G401.6 (cell line): ENCODE data around the gene OPN1LW.
"Not testable (repeated sequence)": the region's sequence is repeated elsewhere in the genome, so short reads cannot be mapped to it uniquely, and the experiment has no call there.

Experiments
- FAIRE-seq: peaks from 2 replicates; lab custom pipeline; 2012; peaks lifted over from hg19 to GRCh38; lab: Jason Lieb, UNC

The OPN1LW gene

GRCh38 chrX:154135458-154136229 is 8.4 kb upstream of the OPN1LW start:
- FAIRE-seq: no peak

GRCh38 chrX:154136627-154137161 is 7.3 kb upstream of the OPN1LW start:
- FAIRE-seq: no peak

DNA sequence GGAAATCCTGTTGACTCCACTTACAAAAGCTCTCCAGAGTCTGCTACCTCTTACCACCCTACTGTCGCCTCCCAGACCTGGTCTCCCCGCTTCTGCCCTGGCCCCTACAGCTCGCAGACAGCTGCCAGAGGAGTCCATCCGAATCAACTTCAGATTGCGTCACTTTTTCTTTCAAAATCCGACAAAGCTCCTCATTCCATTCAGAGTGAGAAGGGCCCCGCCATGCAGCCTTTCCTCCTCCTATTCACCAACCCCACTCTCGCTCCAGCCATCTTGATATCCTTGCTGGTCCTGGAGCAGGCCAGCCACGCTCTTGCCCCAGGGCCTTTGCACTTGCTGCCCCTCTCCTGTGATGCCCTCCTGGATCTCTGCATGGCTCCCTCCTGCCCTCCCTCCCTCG is 5.2 kb upstream of the OPN1LW start:
- FAIRE-seq: no peak

DNA sequence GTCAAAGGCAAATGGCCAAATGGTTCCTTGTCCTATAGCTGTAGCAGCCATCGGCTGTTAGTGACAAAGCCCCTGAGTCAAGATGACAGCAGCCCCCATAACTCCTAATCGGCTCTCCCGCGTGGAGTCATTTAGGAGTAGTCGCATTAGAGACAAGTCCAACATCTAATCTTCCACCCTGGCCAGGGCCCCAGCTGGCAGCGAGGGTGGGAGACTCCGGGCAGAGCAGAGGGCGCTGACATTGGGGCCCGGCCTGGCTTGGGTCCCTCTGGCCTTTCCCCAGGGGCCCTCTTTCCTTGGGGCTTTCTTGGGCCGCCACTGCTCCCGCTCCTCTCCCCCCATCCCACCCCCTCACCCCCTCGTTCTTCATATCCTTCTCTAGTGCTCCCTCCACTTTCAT is 3.8 kb upstream of the OPN1LW start:
- FAIRE-seq: no peak

DNA sequence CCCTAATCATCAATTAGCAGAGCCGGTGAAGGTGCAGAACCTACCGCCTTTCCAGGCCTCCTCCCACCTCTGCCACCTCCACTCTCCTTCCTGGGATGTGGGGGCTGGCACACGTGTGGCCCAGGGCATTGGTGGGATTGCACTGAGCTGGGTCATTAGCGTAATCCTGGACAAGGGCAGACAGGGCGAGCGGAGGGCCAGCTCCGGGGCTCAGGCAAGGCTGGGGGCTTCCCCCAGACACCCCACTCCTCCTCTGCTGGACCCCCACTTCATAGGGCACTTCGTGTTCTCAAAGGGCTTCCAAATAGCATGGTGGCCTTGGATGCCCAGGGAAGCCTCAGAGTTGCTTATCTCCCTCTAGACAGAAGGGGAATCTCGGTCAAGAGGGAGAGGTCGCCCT is 3.3 kb upstream of the OPN1LW start:
- no peak for FAIRE-seq

DNA sequence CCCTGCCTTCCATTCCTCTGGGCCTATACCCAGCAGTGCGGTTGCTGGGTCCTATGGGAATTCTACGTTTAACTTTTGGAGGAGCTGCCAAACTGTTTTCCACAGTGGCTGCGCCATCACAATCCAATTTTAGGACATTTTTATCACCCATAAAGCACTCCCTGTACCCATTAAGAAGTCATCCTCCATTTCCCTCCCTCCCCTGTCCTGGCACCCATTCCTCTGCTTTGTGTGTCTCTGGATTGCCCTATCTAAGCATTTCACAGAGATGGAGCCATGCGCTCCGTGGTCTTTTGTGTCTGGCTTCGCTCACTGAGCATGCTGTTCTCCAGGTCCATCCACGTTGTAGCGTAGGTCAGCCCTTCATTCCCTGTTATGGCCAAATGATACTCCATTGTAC is 1.7 kb upstream of the OPN1LW start:
- FAIRE-seq: no peak

DNA sequence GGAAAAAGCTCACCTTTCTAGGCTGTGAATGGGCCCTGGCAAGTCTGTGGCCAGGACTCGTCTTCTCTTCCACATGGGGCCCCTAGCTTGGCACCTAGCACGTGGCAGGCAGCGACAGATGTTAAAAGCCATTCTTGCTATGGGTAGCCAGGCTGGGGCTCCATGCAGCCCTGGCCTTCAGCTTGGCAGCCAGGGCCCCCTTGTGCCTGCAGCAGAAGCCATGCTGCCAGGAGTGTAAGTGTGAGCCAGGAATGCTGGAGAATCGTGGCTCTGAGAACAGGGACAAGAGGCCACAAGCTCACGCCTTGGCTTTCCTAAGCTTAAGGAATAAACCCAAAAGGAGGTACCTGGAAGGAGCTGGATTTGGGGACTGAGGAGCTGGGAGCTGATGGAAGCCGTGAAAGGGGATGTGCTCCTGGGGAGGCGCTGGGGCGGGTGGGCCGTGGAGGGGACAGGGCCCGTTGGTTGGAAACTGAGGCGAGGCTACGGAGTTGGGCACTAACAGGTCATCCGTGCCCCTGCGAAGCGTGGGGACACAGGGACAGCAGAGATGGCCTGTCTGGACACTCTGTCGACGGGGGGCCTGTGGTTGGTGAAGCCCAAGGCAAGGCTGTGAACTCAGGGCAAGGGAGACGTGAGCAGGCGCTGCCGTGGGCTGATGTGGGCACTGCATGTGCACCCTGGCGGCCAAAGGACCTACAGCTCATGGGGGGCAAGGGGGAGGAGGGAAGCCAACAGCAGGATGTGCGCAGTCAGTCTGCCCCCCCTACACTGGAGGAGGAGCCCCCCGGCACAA is 895 bp upstream of the OPN1LW start:
- no peak for FAIRE-seq

GRCh38 chrX:154151030-154151429 is 7.0 kb downstream of the OPN1LW start:
- FAIRE-seq: not testable (repeated sequence)

GRCh38 chrX:154156221-154156620 is 12.2 kb downstream of the OPN1LW start:
- not testable (repeated sequence) for FAIRE-seq

GRCh38 chrX:154157207-154157606 is 13.2 kb downstream of the OPN1LW start:
- not testable (repeated sequence) for FAIRE-seq

GRCh38 chrX:154159345-154159744 is 15.3 kb downstream of the OPN1LW start:
- FAIRE-seq: not testable (repeated sequence)

- FAIRE-seq: not testable (repeated sequence)
Measured at GRCh38 chrX:154164902-154165301, 20.9 kb downstream of the OPN1LW start.

GRCh38 chrX:154168384-154168783 is 24.3 kb downstream of the OPN1LW start:
- FAIRE-seq: not testable (repeated sequence)

GRCh38 chrX:154172535-154172943 is 28.5 kb downstream of the OPN1LW start:
- not testable (repeated sequence) for FAIRE-seq

GRCh38 chrX:154174356-154174755 is 30.3 kb downstream of the OPN1LW start:
- not testable (repeated sequence) for FAIRE-seq

DNA sequence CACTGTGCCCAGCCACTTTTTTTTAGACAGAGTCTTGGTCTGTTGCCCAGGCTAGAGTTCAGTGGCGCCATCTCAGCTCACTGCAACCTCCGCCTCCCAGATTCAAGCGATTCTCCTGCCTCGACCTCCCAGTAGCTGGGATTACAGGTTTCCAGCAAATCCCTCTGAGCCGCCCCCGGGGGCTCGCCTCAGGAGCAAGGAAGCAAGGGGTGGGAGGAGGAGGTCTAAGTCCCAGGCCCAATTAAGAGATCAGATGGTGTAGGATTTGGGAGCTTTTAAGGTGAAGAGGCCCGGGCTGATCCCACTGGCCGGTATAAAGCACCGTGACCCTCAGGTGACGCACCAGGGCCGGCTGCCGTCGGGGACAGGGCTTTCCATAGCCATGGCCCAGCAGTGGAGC is 38.3 kb downstream of the OPN1LW start, which contains the start of gene OPN1MW:
Gene OPN1MW (plus strand): TSS at position 301 of the 400 bp plus-strand sequence. CDS start 82 bp downstream, at position 383.
- not testable (repeated sequence) for FAIRE-seq

DNA sequence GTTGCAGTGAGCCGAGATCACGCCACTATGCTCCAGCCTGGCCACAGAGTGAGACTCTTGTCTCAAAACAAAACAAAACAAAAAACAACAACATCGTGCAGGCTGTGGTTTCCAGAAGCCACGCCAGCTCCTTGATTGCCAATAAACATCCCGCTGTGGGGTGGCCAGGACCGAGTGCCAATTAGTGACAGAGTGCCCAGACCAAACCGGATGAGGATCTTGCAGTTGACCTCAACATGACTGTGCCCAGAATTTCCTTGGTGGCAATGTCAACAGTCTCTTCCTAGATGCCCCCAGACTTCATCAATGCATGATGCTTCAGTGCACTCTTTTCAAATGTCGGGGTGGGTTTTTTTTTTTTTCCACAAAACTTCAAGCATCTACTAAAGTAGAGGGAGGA is 39.8 kb downstream of the OPN1LW start:
- FAIRE-seq: not testable (repeated sequence)

DNA sequence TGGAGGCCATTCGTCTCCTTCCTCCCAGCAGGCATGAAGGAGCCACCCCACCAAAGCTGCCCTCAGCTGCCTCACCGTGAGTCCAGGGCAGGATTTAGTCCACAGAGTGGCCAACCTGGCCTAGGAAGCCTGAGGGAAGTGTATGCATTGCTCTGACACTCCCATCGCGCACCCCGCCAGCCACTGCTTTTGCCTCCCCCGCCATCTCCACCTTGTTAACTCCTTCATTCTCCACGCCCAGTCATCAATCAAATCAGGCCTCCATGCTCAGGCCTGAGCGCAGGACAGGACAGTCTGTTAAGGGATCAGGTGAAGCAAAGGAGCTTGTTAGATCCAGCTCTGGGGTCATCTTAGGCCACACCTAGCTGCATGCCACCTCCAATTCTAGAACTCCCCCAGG is 48.8 kb downstream of the OPN1LW start:
- FAIRE-seq: not testable (repeated sequence)

- not testable (repeated sequence) for FAIRE-seq
Measured at GRCh38 chrX:154194316-154194715, 50.3 kb downstream of the OPN1LW start.

GRCh38 chrX:154196466-154196865 is 52.4 kb downstream of the OPN1LW start:
- not testable (repeated sequence) for FAIRE-seq
